Chondrocyte (in vitro differentiated cells): ENCODE measurements around the gene MON1B. TPM values are rescaled to one million over a fixed set of nuclear protein-coding genes. Genes with fewer than 3 reads are reported as not detected.

Experiments used
- DNase-seq: peaks from one replicate; pipeline ENCODE4 v3.0.0; 2021; ENCODE audit warnings: mixed read lengths, low spot score
- H3K27ac Mint-ChIP-seq: one replicate; pipeline ENCODE4 v1.8.0; 2021; ENCODE audit warnings: mild to moderate bottlenecking, moderate library complexity, mixed read lengths; ENCODE audit not compliant: unreplicated experiment
- H3K27me3 Mint-ChIP-seq: 2 replicates; pipeline ENCODE4 v1.8.0; 2021; ENCODE audit warnings: low read depth, mixed read lengths
- H3K36me3 Mint-ChIP-seq: 2 replicates; pipeline ENCODE4 v1.8.0; 2021; ENCODE audit warnings: low read depth, mixed read lengths
- H3K4me1 Mint-ChIP-seq: 2 replicates; pipeline ENCODE4 v1.8.0; 2021; ENCODE audit warnings: low read depth, mild to moderate bottlenecking, mixed read lengths
- H3K4me3 Mint-ChIP-seq: one replicate; pipeline ENCODE4 v1.8.0; 2021; ENCODE audit warnings: mild to moderate bottlenecking, moderate library complexity, mixed read lengths; ENCODE audit not compliant: unreplicated experiment
- H3K9me3 Mint-ChIP-seq: 2 replicates; pipeline ENCODE4 v1.8.0; 2021; ENCODE audit warnings: low read depth, mixed read lengths
- long read RNA-seq: library from polyadenylated mRNA; stranded (forward); transcript quantifications from one replicate; pipeline ENCODE4 v2.0.0, GENCODE V29; 2021
- total RNA-seq: library from RNA; stranded (reverse); gene quantifications from 3 replicates; pipeline ENCODE4 v1.2.1, GENCODE V29; 2021
- TF ChIP-seq, protein P1 (sequence below): fragments of 200-600 bp; sonication (generic); IDR thresholded peaks from 2 replicates; pipeline ENCODE4 v1.5.0; 2021; ENCODE audit warnings: antibody characterized with exemption, mild to moderate bottlenecking, moderate library complexity

MON1B gene
- 26.9 to 34.3 TPM (median 27.5 TPM) in 3 replicates for total RNA-seq
- long read RNA-seq, full-length matches to known transcripts = 39 of 48 reads
- long read RNA-seq, partial matches to known transcripts = 7 of 48 reads
- long read RNA-seq, other reads (novel, unspliced or antisense) = 2 of 48 reads

DNA sequence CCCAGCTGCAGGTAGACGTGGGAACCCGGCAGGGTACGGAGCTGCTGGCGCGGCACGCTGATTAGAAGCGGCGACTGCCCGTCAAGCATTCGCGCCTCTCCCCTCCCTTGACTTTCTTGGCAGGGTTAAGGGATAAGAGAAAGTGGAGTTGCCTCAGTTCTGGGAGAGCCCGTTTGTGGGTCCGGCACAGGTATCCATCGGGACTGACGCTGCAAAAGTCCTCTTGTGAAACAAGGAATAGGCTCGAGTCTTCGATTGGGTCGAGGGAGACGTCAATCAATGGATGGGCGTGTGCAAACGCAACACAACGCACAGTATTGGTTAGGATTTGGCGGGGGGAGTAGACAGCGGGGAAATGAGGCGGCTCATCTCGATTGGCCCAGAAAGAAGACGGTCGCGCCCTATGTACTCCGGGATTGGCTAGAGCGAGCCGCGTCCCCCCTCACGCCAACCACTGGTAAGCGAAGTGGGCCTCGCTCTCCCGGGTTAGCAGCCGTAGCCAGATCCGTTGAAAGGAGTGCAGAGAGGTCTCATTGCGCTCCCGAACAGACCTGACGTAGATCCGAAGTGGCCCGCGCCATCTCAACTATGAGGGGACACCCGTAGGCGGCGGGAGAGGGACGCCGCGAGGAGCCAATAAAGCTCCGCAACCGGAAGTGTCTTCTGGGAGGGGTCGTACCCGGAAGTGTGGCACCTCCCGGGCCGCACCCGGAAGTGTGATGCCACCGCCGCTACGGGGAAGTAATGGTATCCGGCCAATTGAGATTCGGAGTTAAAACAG is at the start of gene MON1B:
MON1B (plus strand) TSS at position 713 of the 781 bp plus-strand sequence. CDS start 296 bp downstream, outside the sequence.
- TF ChIP-seq, protein P1, sequence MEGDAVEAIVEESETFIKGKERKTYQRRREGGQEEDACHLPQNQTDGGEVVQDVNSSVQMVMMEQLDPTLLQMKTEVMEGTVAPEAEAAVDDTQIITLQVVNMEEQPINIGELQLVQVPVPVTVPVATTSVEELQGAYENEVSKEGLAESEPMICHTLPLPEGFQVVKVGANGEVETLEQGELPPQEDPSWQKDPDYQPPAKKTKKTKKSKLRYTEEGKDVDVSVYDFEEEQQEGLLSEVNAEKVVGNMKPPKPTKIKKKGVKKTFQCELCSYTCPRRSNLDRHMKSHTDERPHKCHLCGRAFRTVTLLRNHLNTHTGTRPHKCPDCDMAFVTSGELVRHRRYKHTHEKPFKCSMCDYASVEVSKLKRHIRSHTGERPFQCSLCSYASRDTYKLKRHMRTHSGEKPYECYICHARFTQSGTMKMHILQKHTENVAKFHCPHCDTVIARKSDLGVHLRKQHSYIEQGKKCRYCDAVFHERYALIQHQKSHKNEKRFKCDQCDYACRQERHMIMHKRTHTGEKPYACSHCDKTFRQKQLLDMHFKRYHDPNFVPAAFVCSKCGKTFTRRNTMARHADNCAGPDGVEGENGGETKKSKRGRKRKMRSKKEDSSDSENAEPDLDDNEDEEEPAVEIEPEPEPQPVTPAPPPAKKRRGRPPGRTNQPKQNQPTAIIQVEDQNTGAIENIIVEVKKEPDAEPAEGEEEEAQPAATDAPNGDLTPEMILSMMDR = peak; percentile 37
- peak within 1 kb of the TSS; percentile 99 for H3K27ac Mint-ChIP-seq
- peak within 1 kb of the TSS; percentile 92 for H3K4me3 Mint-ChIP-seq
- peaks cover 23% of the 10 kb centered on the region for H3K4me1 Mint-ChIP-seq
- no peaks in the 10 kb centered on the region for H3K27me3 Mint-ChIP-seq
- peak; percentile 98 for DNase-seq
- peaks cover 7% of the 10 kb centered on the region for H3K36me3 Mint-ChIP-seq
- no peaks in the 10 kb centered on the region for H3K9me3 Mint-ChIP-seq

- Mint-ChIP-seq H3K4me3 (no peak overlapping the region), H3K36me3 (no peaks in the 10 kb centered on the region), H3K9me3 (peaks cover 8% of the 10 kb centered on the region), H3K27me3 (peaks cover 6% of the 10 kb centered on the region), H3K27ac (no peak overlapping the region), H3K4me1 (no peaks in the 10 kb centered on the region)
- TF ChIP-seq, protein P1 = no peak
- no peak for DNase-seq
These were observed 47.6 kb upstream of the MON1B start for GRCh38 chr16:77143364-77143763.

GRCh38 chr16:77148121-77148520 is 42.9 kb upstream of the MON1B start:
- peaks cover 8% of the 10 kb centered on the region for H3K9me3 Mint-ChIP-seq
- H3K4me3 Mint-ChIP-seq = no peak overlapping the region
- peaks cover 7% of the 10 kb centered on the region for H3K27me3 Mint-ChIP-seq
- no peaks in the 10 kb centered on the region for H3K4me1 Mint-ChIP-seq
- no peaks in the 10 kb centered on the region for H3K36me3 Mint-ChIP-seq
- TF ChIP-seq, protein P1 = no peak
- DNase-seq = no peak
- H3K27ac Mint-ChIP-seq = no peak overlapping the region

GRCh38 chr16:77157346-77158058 is 33.5 kb upstream of the MON1B start:
- TF ChIP-seq, protein P1 = no peak
- Mint-ChIP-seq H3K27me3 (peaks cover 25% of the 10 kb centered on the region), H3K4me1 (no peaks in the 10 kb centered on the region)

DNA sequence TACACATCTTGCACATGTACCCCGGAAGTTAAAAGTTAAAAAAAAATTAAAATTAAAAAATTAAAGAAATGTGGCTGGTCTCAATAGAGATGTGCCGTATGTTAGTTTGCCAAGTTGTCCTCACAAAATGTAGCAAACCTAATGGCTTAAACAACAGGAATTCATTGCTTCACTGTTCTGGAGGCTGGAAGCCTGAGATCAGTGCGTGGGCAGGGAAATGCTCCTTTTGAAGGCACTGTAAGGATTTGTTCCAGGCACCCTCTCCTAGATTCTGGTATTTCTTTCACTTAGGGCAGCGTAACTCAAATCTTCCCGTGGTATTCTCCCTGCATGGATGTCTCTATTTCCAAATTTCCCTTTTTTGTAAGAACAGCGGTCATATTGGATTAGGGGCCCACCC is 32.7 kb upstream of the MON1B start:
- H3K4me1 Mint-ChIP-seq = no peaks in the 10 kb centered on the region
- no peak for DNase-seq
- TF ChIP-seq, protein P1 = no peak
- H3K36me3 Mint-ChIP-seq = no peaks in the 10 kb centered on the region
- H3K27ac Mint-ChIP-seq = no peak overlapping the region
- no peaks in the 10 kb centered on the region for H3K9me3 Mint-ChIP-seq
- H3K27me3 Mint-ChIP-seq = peaks cover 29% of the 10 kb centered on the region
- H3K4me3 Mint-ChIP-seq = no peak overlapping the region

More at GRCh38 chr16:77157346-77158058, 33.5 kb upstream of the MON1B start:
- Mint-ChIP-seq H3K9me3 (no peaks in the 10 kb centered on the region), H3K36me3 (no peaks in the 10 kb centered on the region), H3K4me3 (no peak overlapping the region), H3K27ac (no peak overlapping the region)
- no peak for DNase-seq
